K562 (cell line): Measurements from ENCODE around the gene EEF1A2. TPM values are rescaled to one million over a fixed set of nuclear protein-coding genes. Genes with fewer than 3 reads are reported as not detected.
A peak's percentile ranks its signal among the peaks of the same experiment; 100 is the strongest.

Source experiments
- BCLAF1 ChIP-seq, 2 experiments: fragments of 450-650 bp in 1 of 2; IDR thresholded peaks; 2 replicates each; pipeline ENCODE4 v1.6.1; 2011 to 2017; ENCODE audit warnings: low read depth in 2 of 2, antibody characterized with exemption in 1 of 2, borderline replicate concordance in 1 of 2, low read length in 1 of 2, mild to moderate bottlenecking in 1 of 2, mixed read lengths in 1 of 2; ENCODE audit not compliant: control insufficient read depth in 1 of 2
- ESRRB ChIP-seq: fragments of 250-450 bp; sonication (Bioruptor Pico); IDR thresholded peaks from 2 replicates; pipeline ENCODE4 v1.5.0; 2020; ENCODE audit warnings: mild to moderate bottlenecking, moderate library complexity, borderline replicate concordance
- HMG20A ChIP-seq: fragments of 450-650 bp; formaldehyde crosslinking; conservative IDR thresholded peaks from 2 replicates; pipeline ENCODE4 v1.4.0; 2020; ENCODE audit warnings: mild to moderate bottlenecking, mixed read lengths
- HMG20B ChIP-seq: fragments of 250-450 bp; sonication (Bioruptor Pico); IDR thresholded peaks from 2 replicates; pipeline ENCODE4 v1.5.0; 2021; ENCODE audit warnings: mild to moderate bottlenecking
- KDM2B ChIP-seq: fragments of 250-450 bp; sonication (Bioruptor Pico); IDR thresholded peaks from 2 replicates; pipeline ENCODE4 v1.8.0; 2021; ENCODE audit warnings: mild to moderate bottlenecking, moderate library complexity
- KLF16 ChIP-seq: IDR thresholded peaks from 2 replicates; pipeline ENCODE4 v1.6.1; 2016; ENCODE audit warnings: antibody characterized with exemption
- MAZ ChIP-seq, 2 experiments: fragments of 450-650 bp in 1 of 2; sonication (generic) in 1 of 2; formaldehyde crosslinking; IDR thresholded peaks in 1 of 2; conservative IDR thresholded peaks in 1 of 2; 2 replicates each; pipeline versions ENCODE4 v1.4.0 to v1.5.0; 2020; ENCODE audit warnings: mild to moderate bottlenecking in 1 of 2, missing genetic modification reagents in 1 of 2
- NR1H2 ChIP-seq: sonication (generic); formaldehyde crosslinking; IDR thresholded peaks from 2 replicates; pipeline ENCODE4 v1.4.0; 2020; ENCODE audit warnings: mild to moderate bottlenecking, missing genetic modification reagents
- PYGO2 ChIP-seq: fragments of 450-650 bp; IDR thresholded peaks from 2 replicates; pipeline ENCODE4 v1.6.1; 2016; ENCODE audit warnings: mild to moderate bottlenecking, missing genetic modification characterization, moderate library complexity, missing compliant biosample characterization
- SIN3A ChIP-seq, 2 experiments: fragments of 150-350 bp in 1 of 2; IDR thresholded peaks; 2 replicates each; pipeline ENCODE4 v1.6.1; 2011 to 2016; ENCODE audit warnings: borderline replicate concordance in 2 of 2, low read depth in 2 of 2, low read length in 2 of 2, mild to moderate bottlenecking in 2 of 2, moderate library complexity in 2 of 2; ENCODE audit not compliant: control insufficient read depth in 1 of 2
- TAF15 ChIP-seq: fragments of 200-400 bp; formaldehyde crosslinking; IDR thresholded peaks from 2 replicates; pipeline ENCODE4 v1.6.1; 2017; ENCODE audit warnings: mild to moderate bottlenecking, low read depth, low read length, moderate library complexity
- ZNF282 ChIP-seq: sonication (generic); formaldehyde crosslinking; IDR thresholded peaks from 2 replicates; pipeline ENCODE4 v1.8.1; 2023; ENCODE audit warnings: missing genetic modification reagents
- polyA plus RNA-seq, 8 experiments: library from polyadenylated mRNA; depleted of rRNA in 4 of 8; stranded (reverse) in 5 of 8; unstranded in 3 of 8; fragments of >200 nt; fragmentation: Nextera tagmentation in 2 of 8; fragmentation: Illumina TruSeq in 1 of 8; extraction: Ambion mirVana in 2 of 8; extraction: Trizol in 1 of 8; gene quantifications; 2 replicates each; pipeline versions ENCODE4 v1.2.1 to v1.2.3, GENCODE V29; 2011 to 2014; ENCODE audit warnings: inconsistent platforms in 1 of 8, missing spikeins in 1 of 8
- total RNA-seq, 7 experiments: library from RNA; depleted of rRNA in 6 of 7; stranded (reverse); fragments of >200 nt in 6 of 7; fragmentation: Illumina TruSeq in 2 of 7; extraction: Trizol in 2 of 7; gene quantifications; 2 replicates each; pipeline versions ENCODE4 v1.2.1 to v1.2.3, GENCODE V29; 2011 to 2021; ENCODE audit warnings: low replicate concordance in 1 of 7
- TF ChIP-seq, protein P1 (sequence below): sonication (generic); formaldehyde crosslinking; IDR thresholded peaks from 2 replicates; pipeline ENCODE4 v1.8.0; 2023; ENCODE audit warnings: mild to moderate bottlenecking, missing genetic modification reagents
- TF ChIP-seq, protein P2 (sequence below): fragments of 250-450 bp; sonication (Bioruptor Pico); IDR thresholded peaks from 2 replicates; pipeline ENCODE4 v1.4.0; 2020; ENCODE audit warnings: mild to moderate bottlenecking, moderate library complexity
- TF ChIP-seq, protein P3 (sequence below): sonication (generic); formaldehyde crosslinking; IDR thresholded peaks from 2 replicates; pipeline ENCODE4 v1.8.0; 2022; ENCODE audit warnings: mild to moderate bottlenecking, missing genetic modification reagents

EEF1A2 gene
- total and polyA plus RNA-seq, 9 of the 15 experiments (the other 6 are each of a cell fraction or from before 2014, with no cell fraction given): 0.04 to 29.6 (median 11.5) TPM

- TF ChIP-seq BCLAF1 (IDR thresholded peaks at IDR 0.05; ENCODE audit: borderline replicate concordance in 1 of 2, control insufficient read depth in 1 of 2, low read depth in 2 of 2, low read length in 1 of 2) (no peak), PYGO2 (no peak), NR1H2 (CRISPR knock-in tag) (no peak), ESRRB (CRISPR knock-in tag) (no peak), TAF15 (no peak), ZNF282 (no peak), KDM2B (CRISPR knock-in tag) (no peak), HMG20B (no peak), SIN3A (IDR thresholded peaks at IDR 0.05; ENCODE audit: borderline replicate concordance in 2 of 2, control insufficient read depth in 1 of 2, low read depth in 2 of 2, low read length in 2 of 2) (peak in 1 of 2 experiments; percentile 36; a peak in 1 of 4 replicates), MAZ (CRISPR knock-in tag; conservative IDR thresholded peaks at IDR 0.05 in 1 of 2, IDR thresholded peaks at IDR 0.05 in 1 of 2) (peak in 1 of 2 experiments; percentile 59; a peak in 1 of 4 replicates), KLF16 (no peak), HMG20A (CRISPR knock-in tag) (no peak)
- TF ChIP-seq, protein P1, sequence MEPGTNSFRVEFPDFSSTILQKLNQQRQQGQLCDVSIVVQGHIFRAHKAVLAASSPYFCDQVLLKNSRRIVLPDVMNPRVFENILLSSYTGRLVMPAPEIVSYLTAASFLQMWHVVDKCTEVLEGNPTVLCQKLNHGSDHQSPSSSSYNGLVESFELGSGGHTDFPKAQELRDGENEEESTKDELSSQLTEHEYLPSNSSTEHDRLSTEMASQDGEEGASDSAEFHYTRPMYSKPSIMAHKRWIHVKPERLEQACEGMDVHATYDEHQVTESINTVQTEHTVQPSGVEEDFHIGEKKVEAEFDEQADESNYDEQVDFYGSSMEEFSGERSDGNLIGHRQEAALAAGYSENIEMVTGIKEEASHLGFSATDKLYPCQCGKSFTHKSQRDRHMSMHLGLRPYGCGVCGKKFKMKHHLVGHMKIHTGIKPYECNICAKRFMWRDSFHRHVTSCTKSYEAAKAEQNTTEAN (CRISPR knock-in tag): 0 out of 2 replicates have a peak, but pooled peaks have one; percentile 56
- TF ChIP-seq, protein P2, sequence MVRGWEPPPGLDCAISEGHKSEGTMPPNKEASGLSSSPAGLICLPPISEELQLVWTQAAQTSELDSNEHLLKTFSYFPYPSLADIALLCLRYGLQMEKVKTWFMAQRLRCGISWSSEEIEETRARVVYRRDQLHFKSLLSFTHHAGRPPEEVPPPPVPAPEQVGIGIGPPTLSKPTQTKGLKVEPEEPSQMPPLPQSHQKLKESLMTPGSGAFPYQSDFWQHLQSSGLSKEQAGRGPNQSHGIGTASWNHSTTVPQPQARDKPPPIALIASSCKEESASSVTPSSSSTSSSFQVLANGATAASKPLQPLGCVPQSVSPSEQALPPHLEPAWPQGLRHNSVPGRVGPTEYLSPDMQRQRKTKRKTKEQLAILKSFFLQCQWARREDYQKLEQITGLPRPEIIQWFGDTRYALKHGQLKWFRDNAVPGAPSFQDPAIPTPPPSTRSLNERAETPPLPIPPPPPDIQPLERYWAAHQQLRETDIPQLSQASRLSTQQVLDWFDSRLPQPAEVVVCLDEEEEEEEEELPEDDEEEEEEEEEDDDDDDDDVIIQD: no peak
- TF ChIP-seq, protein P3, sequence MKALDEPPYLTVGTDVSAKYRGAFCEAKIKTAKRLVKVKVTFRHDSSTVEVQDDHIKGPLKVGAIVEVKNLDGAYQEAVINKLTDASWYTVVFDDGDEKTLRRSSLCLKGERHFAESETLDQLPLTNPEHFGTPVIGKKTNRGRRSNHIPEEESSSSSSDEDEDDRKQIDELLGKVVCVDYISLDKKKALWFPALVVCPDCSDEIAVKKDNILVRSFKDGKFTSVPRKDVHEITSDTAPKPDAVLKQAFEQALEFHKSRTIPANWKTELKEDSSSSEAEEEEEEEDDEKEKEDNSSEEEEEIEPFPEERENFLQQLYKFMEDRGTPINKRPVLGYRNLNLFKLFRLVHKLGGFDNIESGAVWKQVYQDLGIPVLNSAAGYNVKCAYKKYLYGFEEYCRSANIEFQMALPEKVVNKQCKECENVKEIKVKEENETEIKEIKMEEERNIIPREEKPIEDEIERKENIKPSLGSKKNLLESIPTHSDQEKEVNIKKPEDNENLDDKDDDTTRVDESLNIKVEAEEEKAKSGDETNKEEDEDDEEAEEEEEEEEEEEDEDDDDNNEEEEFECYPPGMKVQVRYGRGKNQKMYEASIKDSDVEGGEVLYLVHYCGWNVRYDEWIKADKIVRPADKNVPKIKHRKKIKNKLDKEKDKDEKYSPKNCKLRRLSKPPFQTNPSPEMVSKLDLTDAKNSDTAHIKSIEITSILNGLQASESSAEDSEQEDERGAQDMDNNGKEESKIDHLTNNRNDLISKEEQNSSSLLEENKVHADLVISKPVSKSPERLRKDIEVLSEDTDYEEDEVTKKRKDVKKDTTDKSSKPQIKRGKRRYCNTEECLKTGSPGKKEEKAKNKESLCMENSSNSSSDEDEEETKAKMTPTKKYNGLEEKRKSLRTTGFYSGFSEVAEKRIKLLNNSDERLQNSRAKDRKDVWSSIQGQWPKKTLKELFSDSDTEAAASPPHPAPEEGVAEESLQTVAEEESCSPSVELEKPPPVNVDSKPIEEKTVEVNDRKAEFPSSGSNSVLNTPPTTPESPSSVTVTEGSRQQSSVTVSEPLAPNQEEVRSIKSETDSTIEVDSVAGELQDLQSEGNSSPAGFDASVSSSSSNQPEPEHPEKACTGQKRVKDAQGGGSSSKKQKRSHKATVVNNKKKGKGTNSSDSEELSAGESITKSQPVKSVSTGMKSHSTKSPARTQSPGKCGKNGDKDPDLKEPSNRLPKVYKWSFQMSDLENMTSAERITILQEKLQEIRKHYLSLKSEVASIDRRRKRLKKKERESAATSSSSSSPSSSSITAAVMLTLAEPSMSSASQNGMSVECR: peak; percentile 37; the same call in 1 of the 2 replicates
Measured at GRCh38 chr20:63461104-63461763, 37.6 kb downstream of the EEF1A2 start (continued).
